ENCODE measurements around the gene SIRT2.
A peak's percentile ranks its signal among the peaks of the same experiment; 100 is the strongest.

Gene SIRT2

DNA sequence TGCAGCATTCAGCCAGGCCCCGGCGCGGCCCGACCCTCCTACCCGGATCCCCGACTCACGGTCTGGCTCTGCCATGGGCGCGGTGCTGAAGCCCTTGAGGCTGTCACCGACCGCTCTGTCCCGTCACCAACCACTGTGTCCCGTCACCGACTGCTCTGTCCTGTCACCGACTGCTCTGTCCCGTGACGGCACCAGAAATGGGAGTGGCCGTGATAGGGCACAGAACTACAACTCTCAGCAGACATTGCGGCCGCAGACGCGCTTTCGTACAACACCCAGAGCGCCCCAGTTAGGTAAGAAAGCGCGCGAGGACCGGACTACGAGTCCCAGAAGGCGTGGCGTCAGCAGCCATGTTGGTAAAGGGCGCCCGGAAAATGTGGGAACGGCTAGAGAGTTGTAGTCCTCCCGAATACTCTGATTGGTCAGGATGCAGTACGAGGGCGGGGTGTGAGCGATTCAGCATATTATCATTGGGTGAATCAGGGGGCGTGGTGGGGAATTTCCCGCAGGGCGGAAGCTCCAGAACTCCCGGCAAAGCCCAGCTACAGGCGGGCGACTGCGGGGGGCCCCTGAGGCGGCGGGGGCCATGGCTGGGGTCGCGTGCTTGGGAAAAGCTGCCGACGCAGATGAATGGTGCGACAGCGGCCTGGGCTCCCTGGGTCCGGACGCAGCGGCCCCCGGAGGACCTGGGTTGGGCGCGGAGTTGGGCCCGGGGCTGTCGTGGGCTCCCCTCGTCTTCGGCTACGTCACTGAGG is at the start of gene SIRT2, which contains the start of gene NFKBIB:
SIRT2 (minus strand) TSS at position 172 of the 755 bp plus-strand sequence; CDS start at position 75, 97 bp downstream.
NFKBIB (plus strand) TSS at position 523 of the 755 bp plus-strand sequence; CDS start at position 587, 64 bp downstream.
- Histone ChIP-seq H3K4me3 (ENCODE audit: low read length, poor library complexity, severe bottlenecking) (peak within 1 kb of the TSS; percentile 91), H3K36me3 (ENCODE audit: insufficient read depth, low read length) (no peaks in the 10 kb centered on the region; the same call in 1 of the 2 replicates), H3K4me1 (ENCODE audit: insufficient read depth, low read length, poor library complexity, severe bottlenecking) (peaks cover 18% of the 10 kb centered on the region), H2AFZ (ENCODE audit: low read length) (peak within 1 kb of the TSS; percentile 93), H3K9me2 (replicated peaks; ENCODE audit: low read depth, low read length) (no peaks in the 10 kb centered on the region), H3K79me2 (ENCODE audit: insufficient read depth, low read length) (peaks cover 18% of the 10 kb centered on the region), H3K27me3 (ENCODE audit: insufficient read depth, low read length, poor library complexity, severe bottlenecking) (no peaks in the 10 kb centered on the region), H4K20me1 (ENCODE audit: insufficient read depth, low read length, poor library complexity, severe bottlenecking) (no peaks in the 10 kb centered on the region), H3K9me3 (ENCODE audit: insufficient read depth, low read depth, low read length) (no peaks in the 10 kb centered on the region), H3K4me2 (ENCODE audit: low read depth, low read length, poor library complexity, severe bottlenecking) (peak within 1 kb of the TSS; percentile 92), H3K9ac (ENCODE audit: low read depth, low read length, poor library complexity, severe bottlenecking) (peak within 1 kb of the TSS; percentile 80), H3F3A (ENCODE audit: low read depth) (no peaks in the 10 kb centered on the region)
- no peak for TF ChIP-seq EZH2phosphoT487 (IDR thresholded peaks at IDR 0.05; ENCODE audit: borderline replicate concordance)
- TF ChIP-seq, protein P1, sequence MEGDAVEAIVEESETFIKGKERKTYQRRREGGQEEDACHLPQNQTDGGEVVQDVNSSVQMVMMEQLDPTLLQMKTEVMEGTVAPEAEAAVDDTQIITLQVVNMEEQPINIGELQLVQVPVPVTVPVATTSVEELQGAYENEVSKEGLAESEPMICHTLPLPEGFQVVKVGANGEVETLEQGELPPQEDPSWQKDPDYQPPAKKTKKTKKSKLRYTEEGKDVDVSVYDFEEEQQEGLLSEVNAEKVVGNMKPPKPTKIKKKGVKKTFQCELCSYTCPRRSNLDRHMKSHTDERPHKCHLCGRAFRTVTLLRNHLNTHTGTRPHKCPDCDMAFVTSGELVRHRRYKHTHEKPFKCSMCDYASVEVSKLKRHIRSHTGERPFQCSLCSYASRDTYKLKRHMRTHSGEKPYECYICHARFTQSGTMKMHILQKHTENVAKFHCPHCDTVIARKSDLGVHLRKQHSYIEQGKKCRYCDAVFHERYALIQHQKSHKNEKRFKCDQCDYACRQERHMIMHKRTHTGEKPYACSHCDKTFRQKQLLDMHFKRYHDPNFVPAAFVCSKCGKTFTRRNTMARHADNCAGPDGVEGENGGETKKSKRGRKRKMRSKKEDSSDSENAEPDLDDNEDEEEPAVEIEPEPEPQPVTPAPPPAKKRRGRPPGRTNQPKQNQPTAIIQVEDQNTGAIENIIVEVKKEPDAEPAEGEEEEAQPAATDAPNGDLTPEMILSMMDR (conservative IDR thresholded peaks at IDR 0.05; ENCODE audit: low read length) = no peak

DNA sequence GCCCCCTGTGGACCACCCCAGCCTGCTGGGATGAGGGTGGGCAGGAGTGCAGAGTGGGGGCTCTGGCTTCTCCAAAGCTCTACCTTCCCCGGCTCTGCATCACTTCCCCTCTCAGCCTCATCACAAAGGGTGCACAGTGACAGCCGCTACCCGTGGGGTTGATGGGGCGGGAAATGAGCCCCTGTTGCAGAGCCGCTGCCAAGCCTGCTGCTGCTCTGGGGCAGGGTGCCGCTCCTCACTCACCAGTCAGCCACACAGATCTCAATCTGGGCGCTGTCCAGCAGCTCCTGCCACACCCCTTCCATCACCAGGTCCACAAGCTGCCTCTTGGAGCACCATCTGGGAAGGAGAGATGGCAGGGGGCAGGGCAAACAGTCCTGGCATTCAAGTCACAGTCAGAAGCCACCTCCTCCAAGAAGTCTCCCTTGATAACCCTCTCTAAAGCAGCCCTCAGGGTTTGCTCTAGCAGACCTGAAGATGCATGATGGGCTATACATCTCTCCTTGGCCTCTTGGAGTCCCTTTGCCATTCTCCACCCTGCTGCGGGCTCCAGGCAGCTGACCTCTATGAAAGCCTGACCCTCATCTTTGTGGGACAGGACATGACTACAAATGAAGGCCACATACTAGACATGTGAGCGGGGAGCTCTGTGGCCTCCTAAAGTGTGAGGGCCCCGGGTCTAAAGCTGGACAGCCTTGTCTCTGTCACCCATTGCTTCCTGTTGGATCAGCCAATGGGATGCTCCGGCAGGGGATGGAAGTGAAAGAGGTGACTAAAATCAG is 47.0 kb upstream of the SIRT2 start:
- Histone ChIP-seq H3K4me2 (ENCODE audit: low read depth, low read length, poor library complexity, severe bottlenecking) (no peak overlapping the region), H3K36me3 (ENCODE audit: insufficient read depth, low read length) (no peaks in the 10 kb centered on the region), H3F3A (ENCODE audit: low read depth) (no peaks in the 10 kb centered on the region), H4K20me1 (ENCODE audit: insufficient read depth, low read length, poor library complexity, severe bottlenecking) (no peaks in the 10 kb centered on the region), H3K79me2 (ENCODE audit: insufficient read depth, low read length) (no peaks in the 10 kb centered on the region), H3K4me1 (ENCODE audit: insufficient read depth, low read length, poor library complexity, severe bottlenecking) (peaks cover 6% of the 10 kb centered on the region), H3K9ac (ENCODE audit: low read depth, low read length, poor library complexity, severe bottlenecking) (no peak overlapping the region), H3K27me3 (ENCODE audit: insufficient read depth, low read length, poor library complexity, severe bottlenecking) (no peaks in the 10 kb centered on the region), H3K9me2 (replicated peaks; ENCODE audit: low read depth, low read length) (no peaks in the 10 kb centered on the region), H3K9me3 (ENCODE audit: insufficient read depth, low read depth, low read length) (no peaks in the 10 kb centered on the region), H3K4me3 (ENCODE audit: low read length, poor library complexity, severe bottlenecking) (no peak overlapping the region), H2AFZ (ENCODE audit: low read length) (no peak overlapping the region)
- TF ChIP-seq EZH2phosphoT487 (IDR thresholded peaks at IDR 0.05; ENCODE audit: borderline replicate concordance) = no peak
- TF ChIP-seq, protein P1 (conservative IDR thresholded peaks at IDR 0.05; ENCODE audit: low read length) = no peak

DNA sequence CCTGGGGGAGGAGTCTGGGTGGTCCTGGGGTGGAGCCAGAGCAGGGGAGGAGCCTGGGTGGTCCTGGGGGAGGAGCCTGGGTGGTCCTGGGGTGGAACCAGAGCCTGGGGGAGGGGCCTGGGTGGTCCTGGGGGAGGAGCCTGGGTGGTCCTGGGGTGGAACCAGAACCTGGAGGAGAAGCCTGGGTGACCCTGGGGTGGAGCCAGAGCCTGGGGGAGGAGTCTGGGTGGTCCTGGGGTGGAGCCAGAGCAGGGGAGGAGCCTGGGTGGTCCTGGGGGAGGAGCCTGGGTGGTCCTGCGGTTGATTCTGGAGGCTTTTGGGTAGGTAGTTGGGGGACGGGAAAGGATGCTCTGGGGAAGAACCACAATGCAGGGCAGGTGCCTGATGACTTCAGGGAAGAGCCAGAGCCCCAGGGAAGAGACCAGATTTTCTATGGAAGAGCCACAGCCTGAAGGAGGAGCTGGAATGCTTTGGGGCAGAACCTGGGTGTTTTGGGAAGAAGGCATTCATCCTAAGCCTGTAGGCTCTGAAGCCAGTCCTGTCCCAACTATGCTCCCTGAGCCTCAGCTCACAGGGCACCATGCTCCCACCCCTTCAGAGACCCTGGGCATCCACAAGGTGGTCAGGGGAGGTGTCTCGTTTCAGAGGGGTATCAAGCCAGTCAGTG is 46.3 kb upstream of the SIRT2 start:
- H3K79me2 ChIP-seq (ENCODE audit: insufficient read depth, low read length) = no peaks in the 10 kb centered on the region
- H3K9me2 ChIP-seq (replicated peaks; ENCODE audit: low read depth, low read length) = no peaks in the 10 kb centered on the region
- H3K4me2 ChIP-seq (ENCODE audit: low read depth, low read length, poor library complexity, severe bottlenecking) = no peak overlapping the region
- no peaks in the 10 kb centered on the region for H3K27me3 ChIP-seq (ENCODE audit: insufficient read depth, low read length, poor library complexity, severe bottlenecking)
- H3K9ac ChIP-seq (ENCODE audit: low read depth, low read length, poor library complexity, severe bottlenecking) = no peak overlapping the region
- H3F3A ChIP-seq (ENCODE audit: low read depth) = no peaks in the 10 kb centered on the region
- no peaks in the 10 kb centered on the region for H3K36me3 ChIP-seq (ENCODE audit: insufficient read depth, low read length)
- H3K4me1 ChIP-seq (ENCODE audit: insufficient read depth, low read length, poor library complexity, severe bottlenecking) = peaks cover 10% of the 10 kb centered on the region
- no peak overlapping the region for H3K4me3 ChIP-seq (ENCODE audit: low read length, poor library complexity, severe bottlenecking)
- TF ChIP-seq, protein P1 (conservative IDR thresholded peaks at IDR 0.05; ENCODE audit: low read length) = no peak
- TF ChIP-seq EZH2phosphoT487 (IDR thresholded peaks at IDR 0.05; ENCODE audit: borderline replicate concordance) = no peak
- no peak overlapping the region for H2AFZ ChIP-seq (ENCODE audit: low read length)
- no peaks in the 10 kb centered on the region for H4K20me1 ChIP-seq (ENCODE audit: insufficient read depth, low read length, poor library complexity, severe bottlenecking)
- no peaks in the 10 kb centered on the region for H3K9me3 ChIP-seq (ENCODE audit: insufficient read depth, low read depth, low read length)

Data from Loucy (cell line).